GM18507 (cell line): ENCODE data around the gene AK6.
"Not testable (repeated sequence)": the region's sequence is repeated elsewhere in the genome, so short reads cannot be mapped to it uniquely, and the experiment has no call there.

ENCODE experiments used
- DNase-seq: peaks from one replicate; pipeline ENCODE4 v3.0.0; 2011; ENCODE audit warnings: low read depth; ENCODE audit not compliant: insufficient read length; ENCODE audit errors: extremely low spot score
- FAIRE-seq: peaks from 2 replicates; lab custom pipeline; 2011; peaks lifted over from hg19 to GRCh38; lab: Jason Lieb, UNC

The AK6 gene

GRCh38 chr5:69369340-69370121 lies at the start of gene AK6, which contains the start of the genes RAD17 and TAF9:
Gene AK6, minus strand, starts transcription at chr5:69369520. Its CDS starts 30 bp downstream, at chr5:69369490.
Gene RAD17, plus strand, starts transcription at chr5:69369818. Its CDS starts 2,391 bp downstream, at chr5:69372209.
Gene TAF9, minus strand, starts transcription at chr5:69369520. Its CDS starts 3,783 bp downstream, at chr5:69365737.
- FAIRE-seq (peak; percentile 93), DNase-seq (peak; percentile 79)

- DNase-seq (no peak), FAIRE-seq (no peak)
Observed at GRCh38 chr5:69418554-69418953, 49.2 kb upstream of the AK6 start.

GRCh38 chr5:69416699-69417098 lies 47.4 kb upstream of the AK6 start:
- FAIRE-seq (no peak), DNase-seq (no peak)

- FAIRE-seq (no peak), DNase-seq (no peak)
Observed at GRCh38 chr5:69416180-69416579, 46.9 kb upstream of the AK6 start.

GRCh38 chr5:69415584-69415958 lies 46.3 kb upstream of the AK6 start:
- DNase-seq, result no peak
- no peak for FAIRE-seq

- peak; percentile 8 for DNase-seq
- peak; percentile 67 for FAIRE-seq
Observed at GRCh38 chr5:69414885-69415583, 45.7 kb upstream of the AK6 start, which contains the start of gene MARVELD2. Gene MARVELD2, plus strand, starts transcription at chr5:69415116. Its CDS starts 4,270 bp downstream, at chr5:69419386.

GRCh38 chr5:69404659-69405330 lies 35.5 kb upstream of the AK6 start:
- no peak for DNase-seq
- no peak for FAIRE-seq

GRCh38 chr5:69378376-69378775 lies 9.1 kb upstream of the AK6 start:
- FAIRE-seq, result no peak

GRCh38 chr5:69374911-69375446 lies 5.7 kb upstream of the AK6 start:
- no peak for DNase-seq
- FAIRE-seq, result peak; percentile 86

More at GRCh38 chr5:69378376-69378775, 9.1 kb upstream of the AK6 start:
- no peak for DNase-seq

GRCh38 chr5:69372394-69372793 lies 3.1 kb upstream of the AK6 start:
- no peak for DNase-seq
- FAIRE-seq, result no peak

- FAIRE-seq, result not testable (repeated sequence)
Observed at GRCh38 chr5:69370335-69370734, 1.0 kb upstream of the AK6 start.

GRCh38 chr5:69368458-69369339 lies 621 bp downstream of the AK6 start:
- FAIRE-seq (no peak), DNase-seq (peak; percentile 22)

More at GRCh38 chr5:69370335-69370734, 1.0 kb upstream of the AK6 start:
- not testable (repeated sequence) for DNase-seq

- FAIRE-seq (no peak), DNase-seq (no peak)
Observed at GRCh38 chr5:69367697-69368279, 1.5 kb downstream of the AK6 start.

- FAIRE-seq (no peak), DNase-seq (no peak)
Observed at GRCh38 chr5:69364850-69365249, 4.5 kb downstream of the AK6 start.

GRCh38 chr5:69364414-69364813 lies 4.9 kb downstream of the AK6 start:
- no peak for DNase-seq
- FAIRE-seq, result no peak

GRCh38 chr5:69360442-69360841 lies 8.9 kb downstream of the AK6 start:
- no peak for DNase-seq
- no peak for FAIRE-seq

GRCh38 chr5:69359699-69360098 lies 9.6 kb downstream of the AK6 start:
- DNase-seq, result no peak
- FAIRE-seq, result no peak

GRCh38 chr5:69350664-69351063 lies 18.7 kb downstream of the AK6 start:
- DNase-seq (no peak), FAIRE-seq (no peak)
